Peyer's patch (tissue), 4 donors: ENCODE data around the gene PPP2CA. TPM values are rescaled to one million over a fixed set of nuclear protein-coding genes. Genes with fewer than 3 reads are reported as not detected.

Source experiments
- DNase-seq, 3 donors: peaks; one replicate each; pipeline ENCODE4 v3.0.0-alpha.2; 2017 to 2019
- H3K27ac ChIP-seq, 4 donors: fragments of 200-600 bp; sonication (generic); one replicate each; pipeline ENCODE4 v1.5.1; 2016 to 2019
- H3K27me3 ChIP-seq, 2 donors: fragments of 200-600 bp; sonication (generic); one replicate each; pipeline ENCODE4 v1.5.1; 2019
- H3K36me3 ChIP-seq, 3 donors: fragments of 200-600 bp; sonication (generic); one replicate each; pipeline ENCODE4 v1.5.1; 2016 to 2019
- H3K4me1 ChIP-seq, 4 donors: fragments of 200-600 bp; sonication (generic); one replicate each; pipeline ENCODE4 v1.5.1; 2016 to 2019
- H3K4me3 ChIP-seq, 4 donors: fragments of 200-600 bp; sonication (generic); 1 replicate in 3 of 4; 2 replicates in 1 of 4; pipeline ENCODE4 v1.5.1; 2016 to 2019; ENCODE audit warnings: mild to moderate bottlenecking in 1 of 4
- H3K9me3 ChIP-seq, 4 donors: fragments of 200-600 bp; sonication (generic); one replicate each; pipeline ENCODE4 v1.5.1; 2016 to 2019; ENCODE audit warnings: mild to moderate bottlenecking in 1 of 4
- POLR2A ChIP-seq, 2 donors: fragments of 450-650 bp; IDR thresholded peaks; one replicate each; pipeline ENCODE4 v1.5.1; 2017; ENCODE audit warnings: antibody characterized with exemption in 2 of 2, mild to moderate bottlenecking in 2 of 2, moderate library complexity in 2 of 2
- total RNA-seq, 4 donors: library from RNA; depleted of rRNA; stranded (reverse); fragments of >200 nt; gene quantifications; one replicate each; pipeline ENCODE4 v1.1.0, GENCODE V29; 2016
- TF ChIP-seq, protein P1 (sequence below), 6 experiments: fragments of 450-650 bp in 4 of 6; fragments of 200-600 bp in 2 of 6; sonication (generic) in 1 of 6; IDR thresholded peaks; one replicate each; pipeline ENCODE4 v1.5.1; 2017 to 2019; ENCODE audit warnings: antibody characterized with exemption in 6 of 6, mild to moderate bottlenecking in 3 of 6, moderate library complexity in 1 of 6

The PPP2CA gene
- total RNA-seq, 4 donors from 2014 or later = 85.0 to 128 (median 104) TPM

DNA sequence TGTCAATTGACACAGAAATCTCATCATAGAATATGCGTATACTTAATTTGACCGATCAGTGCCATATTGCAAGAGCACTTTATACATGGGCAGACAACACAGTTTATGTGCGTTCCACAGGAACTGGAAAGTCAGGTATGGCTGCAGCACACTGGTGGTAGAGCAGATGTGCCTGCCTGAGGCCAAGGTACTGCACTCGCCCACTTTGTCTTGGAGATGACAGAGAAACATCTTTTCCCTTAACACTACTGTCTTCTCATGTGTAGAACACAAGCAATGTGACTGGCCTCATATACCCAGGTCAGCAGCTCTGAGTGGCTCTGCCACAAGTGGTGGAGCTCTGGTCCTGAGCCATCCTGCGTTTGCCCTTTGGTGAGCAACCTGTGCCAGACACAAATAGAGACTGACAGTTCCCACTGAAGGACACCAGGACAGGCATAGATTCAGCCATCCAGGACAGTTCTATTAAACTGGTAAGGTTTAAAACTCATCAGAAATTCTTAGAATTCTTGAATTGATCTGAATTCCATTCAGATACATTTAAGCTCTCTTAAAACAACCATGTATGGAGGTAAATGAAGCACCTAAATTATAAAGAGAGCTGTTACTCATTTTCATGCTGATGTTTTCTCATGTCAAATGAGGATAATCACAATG, 21.0 kb upstream of the PPP2CA start:
- TF ChIP-seq POLR2A (IDR thresholded peaks at IDR 0.05) = no peak
- TF ChIP-seq, protein P1, sequence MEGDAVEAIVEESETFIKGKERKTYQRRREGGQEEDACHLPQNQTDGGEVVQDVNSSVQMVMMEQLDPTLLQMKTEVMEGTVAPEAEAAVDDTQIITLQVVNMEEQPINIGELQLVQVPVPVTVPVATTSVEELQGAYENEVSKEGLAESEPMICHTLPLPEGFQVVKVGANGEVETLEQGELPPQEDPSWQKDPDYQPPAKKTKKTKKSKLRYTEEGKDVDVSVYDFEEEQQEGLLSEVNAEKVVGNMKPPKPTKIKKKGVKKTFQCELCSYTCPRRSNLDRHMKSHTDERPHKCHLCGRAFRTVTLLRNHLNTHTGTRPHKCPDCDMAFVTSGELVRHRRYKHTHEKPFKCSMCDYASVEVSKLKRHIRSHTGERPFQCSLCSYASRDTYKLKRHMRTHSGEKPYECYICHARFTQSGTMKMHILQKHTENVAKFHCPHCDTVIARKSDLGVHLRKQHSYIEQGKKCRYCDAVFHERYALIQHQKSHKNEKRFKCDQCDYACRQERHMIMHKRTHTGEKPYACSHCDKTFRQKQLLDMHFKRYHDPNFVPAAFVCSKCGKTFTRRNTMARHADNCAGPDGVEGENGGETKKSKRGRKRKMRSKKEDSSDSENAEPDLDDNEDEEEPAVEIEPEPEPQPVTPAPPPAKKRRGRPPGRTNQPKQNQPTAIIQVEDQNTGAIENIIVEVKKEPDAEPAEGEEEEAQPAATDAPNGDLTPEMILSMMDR (IDR thresholded peaks at IDR 0.05) = no peak
- DNase-seq = no peak
- no peak overlapping the region for H3K27ac ChIP-seq
- no peak overlapping the region for H3K4me3 ChIP-seq
- H3K36me3 ChIP-seq = no peaks in the 10 kb centered on the region
- H3K4me1 ChIP-seq = peaks cover 0 to 4% (median 0%) of the 10 kb centered on the region in 4 donors
- no peaks in the 10 kb centered on the region for H3K9me3 ChIP-seq
- no peaks in the 10 kb centered on the region for H3K27me3 ChIP-seq

DNA sequence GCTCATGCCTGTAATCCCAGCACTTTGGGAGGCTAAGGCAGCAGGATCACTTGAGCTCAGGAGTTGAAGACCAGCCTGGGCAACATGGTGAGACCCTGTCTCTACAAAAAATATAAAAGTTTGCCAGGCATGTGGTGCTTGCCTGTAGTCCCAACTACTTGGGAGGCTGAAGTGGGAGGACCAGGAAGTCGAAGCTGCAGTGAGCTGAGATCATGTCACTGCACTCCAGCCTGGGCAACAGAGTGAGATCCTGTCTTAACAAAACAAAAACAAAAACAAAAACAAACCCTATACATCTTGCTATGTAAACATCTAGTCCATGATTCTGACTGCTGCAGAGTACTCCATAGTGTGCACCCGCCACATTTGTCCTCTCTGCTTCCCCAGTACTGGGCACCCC, 19.8 kb upstream of the PPP2CA start:
- Histone ChIP-seq H3K27me3 (no peaks in the 10 kb centered on the region), H3K4me1 (peaks cover 0 to 4% (median 0%) of the 10 kb centered on the region in 4 donors), H3K36me3 (no peaks in the 10 kb centered on the region), H3K9me3 (no peaks in the 10 kb centered on the region), H3K27ac (no peak overlapping the region), H3K4me3 (no peak overlapping the region)
- DNase-seq = no peak
- TF ChIP-seq, protein P1 (IDR thresholded peaks at IDR 0.05) = no peak
- no peak for TF ChIP-seq POLR2A (IDR thresholded peaks at IDR 0.05)

DNA sequence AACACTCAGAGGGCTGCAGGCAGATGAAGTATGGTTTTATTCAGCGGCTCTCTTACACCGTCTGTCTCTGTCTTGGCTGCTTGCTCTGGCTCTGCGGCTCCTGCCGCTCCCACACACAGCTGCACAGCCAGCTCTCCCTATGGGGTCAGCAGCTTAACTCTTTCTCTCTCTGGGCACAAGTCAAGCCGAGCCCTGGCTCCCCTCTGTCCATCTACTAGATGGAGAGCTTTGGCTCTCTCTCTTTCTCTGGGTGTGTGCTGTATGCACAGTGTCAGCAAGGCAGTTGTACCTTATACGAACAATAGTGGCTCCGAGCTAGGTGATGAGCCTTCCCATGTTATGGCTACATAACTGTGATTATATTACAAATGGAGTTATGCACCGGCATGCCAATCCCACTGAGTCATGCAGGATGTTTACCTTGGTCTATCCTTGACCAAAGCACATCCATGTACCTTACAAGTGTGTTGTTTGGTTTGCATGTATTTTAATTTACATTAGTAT, 19.3 kb upstream of the PPP2CA start:
- DNase-seq = no peak
- H3K4me1 ChIP-seq = peaks cover 0 to 4% (median 0%) of the 10 kb centered on the region in 4 donors
- H3K27ac ChIP-seq = no peak overlapping the region
- no peaks in the 10 kb centered on the region for H3K27me3 ChIP-seq
- no peaks in the 10 kb centered on the region for H3K9me3 ChIP-seq
- no peak overlapping the region for H3K4me3 ChIP-seq
- no peaks in the 10 kb centered on the region for H3K36me3 ChIP-seq
- no peak for TF ChIP-seq POLR2A (IDR thresholded peaks at IDR 0.05)
- TF ChIP-seq, protein P1 (IDR thresholded peaks at IDR 0.05) = no peak

DNA sequence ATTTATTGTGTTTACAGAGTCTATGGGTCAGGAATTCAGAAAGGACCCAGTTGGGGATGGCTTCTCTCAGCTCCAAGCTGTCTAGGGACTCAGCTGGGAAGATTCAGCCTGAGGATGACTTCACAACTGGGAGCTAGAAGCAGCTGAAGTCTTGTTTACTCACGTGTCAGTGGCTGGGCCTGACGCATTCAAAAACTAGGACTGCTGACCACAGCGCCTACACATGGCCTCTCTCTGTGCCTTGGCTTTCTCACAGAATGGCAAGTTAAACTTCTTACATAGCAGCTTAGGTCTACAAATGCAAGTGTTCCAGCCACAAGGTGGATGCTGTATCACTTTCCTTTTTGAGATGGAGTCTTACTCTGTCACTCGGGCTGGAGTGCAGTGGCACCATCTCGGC, 16.3 kb upstream of the PPP2CA start:
- Histone ChIP-seq H3K4me3 (no peak overlapping the region), H3K27me3 (no peaks in the 10 kb centered on the region), H3K9me3 (no peaks in the 10 kb centered on the region), H3K4me1 (peaks cover 0 to 4% (median 0%) of the 10 kb centered on the region in 4 donors), H3K36me3 (no peaks in the 10 kb centered on the region), H3K27ac (no peak overlapping the region)
- TF ChIP-seq, protein P1 (IDR thresholded peaks at IDR 0.05) = no peak
- no peak for TF ChIP-seq POLR2A (IDR thresholded peaks at IDR 0.05)
- DNase-seq = no peak

DNA sequence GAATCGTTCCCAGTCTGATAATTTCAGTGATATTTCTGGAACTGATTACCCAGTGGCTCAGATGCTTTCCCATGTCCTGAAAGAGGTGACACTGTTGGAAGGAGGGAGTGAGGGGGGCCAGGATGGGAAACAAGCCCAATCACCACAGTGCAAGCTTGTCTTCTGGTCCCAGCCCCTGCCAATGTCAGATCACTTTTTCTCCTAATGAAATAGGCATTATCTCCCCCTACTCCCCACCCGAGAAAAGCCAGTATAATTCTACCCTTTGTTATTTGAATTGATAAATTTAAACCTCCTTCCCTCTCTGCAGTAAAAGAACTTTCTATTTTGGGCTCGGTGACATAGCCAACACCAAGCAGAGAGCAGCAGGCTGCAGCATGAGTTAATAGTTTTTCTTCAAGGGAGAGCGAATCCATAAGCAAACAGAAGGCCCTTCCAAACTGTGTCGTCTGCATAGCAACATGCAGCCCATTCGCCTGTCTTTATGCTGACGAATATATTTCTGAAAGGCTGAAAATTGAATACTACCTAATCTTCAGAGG, 14.6 kb upstream of the PPP2CA start:
- Histone ChIP-seq H3K27me3 (no peaks in the 10 kb centered on the region), H3K4me3 (no peak overlapping the region), H3K27ac (peak overlapping the region in 2 of 4 donors; percentile 52 to 61), H3K9me3 (no peaks in the 10 kb centered on the region), H3K36me3 (no peaks in the 10 kb centered on the region), H3K4me1 (peaks cover 0 to 4% (median 0%) of the 10 kb centered on the region in 4 donors)
- TF ChIP-seq POLR2A (IDR thresholded peaks at IDR 0.05) = no peak
- no peak for DNase-seq

DNA sequence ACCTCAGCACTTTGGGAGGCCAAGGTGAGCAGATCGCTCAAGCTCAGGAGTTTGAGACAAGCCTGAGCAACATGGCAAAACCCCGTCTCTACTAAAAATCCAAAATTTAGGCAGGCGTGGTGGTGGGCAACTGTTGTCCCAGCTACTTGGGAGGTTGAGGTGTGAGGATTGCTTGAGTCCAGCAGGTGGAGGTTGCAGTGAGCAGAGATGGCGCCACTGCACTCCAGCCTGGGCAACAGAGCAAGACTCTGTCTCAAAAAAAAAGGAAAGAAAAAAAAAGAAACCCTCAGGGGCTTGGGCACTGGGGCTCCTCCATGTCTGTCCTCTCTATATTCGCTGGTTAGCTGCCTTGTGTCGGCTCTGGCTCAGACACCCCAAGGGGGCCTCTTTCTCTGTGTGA, 10.9 kb upstream of the PPP2CA start:
- Histone ChIP-seq H3K4me1 (no peaks in the 10 kb centered on the region), H3K4me3 (no peak overlapping the region), H3K27me3 (no peaks in the 10 kb centered on the region), H3K9me3 (no peaks in the 10 kb centered on the region), H3K36me3 (no peaks in the 10 kb centered on the region), H3K27ac (no peak overlapping the region)
- TF ChIP-seq, protein P1 (IDR thresholded peaks at IDR 0.05) = no peak
- TF ChIP-seq POLR2A (IDR thresholded peaks at IDR 0.05) = no peak
- DNase-seq = no peak
